Left lung (tissue), 10 donors: ENCODE results near the gene MRPS27. TPM values are rescaled to one million over a fixed set of nuclear protein-coding genes. Genes with fewer than 3 reads are reported as not detected.

Experiments used
- ATAC-seq: fragments of 200-7000 bp; cut with Tn5 transposase; one replicate; pipeline ENCODE4 v1.9.1; 2020; ENCODE audit warnings: moderate library complexity
- DNase-seq, 4 donors: peaks; one replicate each; pipeline ENCODE4 v3.0.0-alpha.2; 2013 to 2020
- H3K27ac ChIP-seq, 2 donors: fragments of 200-600 bp; sonication (generic) in 1 of 2; one replicate each; pipeline versions ENCODE4 v1.5.0 to v1.8.0; 2020 to 2021
- H3K27me3 ChIP-seq, 2 donors: fragments of 200-600 bp; sonication (generic) in 1 of 2; one replicate each; pipeline versions ENCODE4 v1.5.0 to v1.8.0; 2020 to 2021
- H3K36me3 ChIP-seq, 2 donors: fragments of 200-600 bp; sonication (generic) in 1 of 2; one replicate each; pipeline versions ENCODE4 v1.5.0 to v1.8.0; 2020 to 2021
- H3K4me1 ChIP-seq, 2 donors: fragments of 200-600 bp; one replicate each; pipeline ENCODE4 v1.8.0; 2021
- H3K4me3 ChIP-seq, 2 donors: fragments of 200-600 bp; sonication (generic) in 1 of 2; one replicate each; pipeline versions ENCODE4 v1.5.0 to v1.8.0; 2020 to 2021; ENCODE audit warnings: mild to moderate bottlenecking in 1 of 2
- H3K9me3 ChIP-seq, 2 donors: fragments of 200-600 bp; sonication (generic) in 1 of 2; one replicate each; pipeline versions ENCODE4 v1.5.0 to v1.8.0; 2020 to 2021
- intact Hi-C, 2 donors: fragments of 100-400 bp; cut with DNase I; formaldehyde crosslinking; loops; one replicate each; pipeline versions ENCODE4 v1.11.2 to v1.14.2; 2022
- polyA plus RNA-seq, 6 donors: library from polyadenylated mRNA; unstranded; fragments of 120-200 nt; gene quantifications; one replicate each; pipeline ENCODE4 v1.2.1, GENCODE V29; 2013; ENCODE audit not compliant: insufficient read length in 6 of 6
- total RNA-seq, 2 donors: library from RNA; stranded (reverse); fragmentation: NEBNext Ultra II Directional; extraction: Animal tissue kit (Norgen Biotek cat#: 25700); gene quantifications; one replicate each; pipeline ENCODE4 v1.2.1, GENCODE V29; 2021
- TF ChIP-seq, protein P1 (sequence below), 2 donors: fragments of 200-600 bp; sonication (generic) in 1 of 2; IDR thresholded peaks; one replicate each; pipeline versions ENCODE4 v1.5.0 to v1.8.0; 2021; ENCODE audit warnings: antibody characterized with exemption in 2 of 2
- donor health status: DM: no; HTN: yes; CAD: no.
- donor health status: DM: no; HTN: no; CAD: no.

Gene MRPS27
- total and polyA plus RNA-seq, 8 donors, result 44.1 to 79.8 (median 65.4) TPM

DNA sequence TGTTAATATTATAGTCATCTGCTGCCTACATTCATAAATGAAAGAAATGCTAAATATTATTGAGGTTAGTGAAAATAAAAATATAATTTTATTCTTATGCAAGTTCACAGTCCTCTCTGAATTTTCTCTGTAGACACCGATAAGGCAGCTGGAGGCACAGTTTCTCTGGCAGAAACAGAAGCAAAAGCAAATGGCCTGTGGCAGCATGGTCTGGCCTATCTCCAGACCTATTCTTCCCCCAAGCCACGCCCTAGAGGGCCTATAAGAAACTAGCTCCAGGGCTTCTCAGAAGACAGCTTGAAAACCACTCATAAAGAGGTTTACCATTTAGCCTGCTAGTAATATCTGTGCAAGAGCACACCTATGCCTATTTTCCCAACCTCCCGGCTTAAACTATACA lies 28.4 kb downstream of the MRPS27 start:
- H3K27ac ChIP-seq, result no peak overlapping the region
- peaks cover 0 to 43% of the 10 kb centered on the region in 2 donors for H3K36me3 ChIP-seq
- no peaks in the 10 kb centered on the region for H3K27me3 ChIP-seq
- H3K4me1 ChIP-seq, result peaks cover 0 to 5% of the 10 kb centered on the region in 2 donors
- ATAC-seq (no peak), DNase-seq (no peak)
- H3K4me3 ChIP-seq, result no peak overlapping the region
- TF ChIP-seq, protein P1, sequence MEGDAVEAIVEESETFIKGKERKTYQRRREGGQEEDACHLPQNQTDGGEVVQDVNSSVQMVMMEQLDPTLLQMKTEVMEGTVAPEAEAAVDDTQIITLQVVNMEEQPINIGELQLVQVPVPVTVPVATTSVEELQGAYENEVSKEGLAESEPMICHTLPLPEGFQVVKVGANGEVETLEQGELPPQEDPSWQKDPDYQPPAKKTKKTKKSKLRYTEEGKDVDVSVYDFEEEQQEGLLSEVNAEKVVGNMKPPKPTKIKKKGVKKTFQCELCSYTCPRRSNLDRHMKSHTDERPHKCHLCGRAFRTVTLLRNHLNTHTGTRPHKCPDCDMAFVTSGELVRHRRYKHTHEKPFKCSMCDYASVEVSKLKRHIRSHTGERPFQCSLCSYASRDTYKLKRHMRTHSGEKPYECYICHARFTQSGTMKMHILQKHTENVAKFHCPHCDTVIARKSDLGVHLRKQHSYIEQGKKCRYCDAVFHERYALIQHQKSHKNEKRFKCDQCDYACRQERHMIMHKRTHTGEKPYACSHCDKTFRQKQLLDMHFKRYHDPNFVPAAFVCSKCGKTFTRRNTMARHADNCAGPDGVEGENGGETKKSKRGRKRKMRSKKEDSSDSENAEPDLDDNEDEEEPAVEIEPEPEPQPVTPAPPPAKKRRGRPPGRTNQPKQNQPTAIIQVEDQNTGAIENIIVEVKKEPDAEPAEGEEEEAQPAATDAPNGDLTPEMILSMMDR (IDR thresholded peaks at IDR 0.05), result no peak
- H3K9me3 ChIP-seq, result no peaks in the 10 kb centered on the region
- intact Hi-C loops, result loop anchor here in 1 of 2 donors (10.0 kb wide), 1 partner anchor 147 kb away; no protein-coding TSS in a partner anchor

DNA sequence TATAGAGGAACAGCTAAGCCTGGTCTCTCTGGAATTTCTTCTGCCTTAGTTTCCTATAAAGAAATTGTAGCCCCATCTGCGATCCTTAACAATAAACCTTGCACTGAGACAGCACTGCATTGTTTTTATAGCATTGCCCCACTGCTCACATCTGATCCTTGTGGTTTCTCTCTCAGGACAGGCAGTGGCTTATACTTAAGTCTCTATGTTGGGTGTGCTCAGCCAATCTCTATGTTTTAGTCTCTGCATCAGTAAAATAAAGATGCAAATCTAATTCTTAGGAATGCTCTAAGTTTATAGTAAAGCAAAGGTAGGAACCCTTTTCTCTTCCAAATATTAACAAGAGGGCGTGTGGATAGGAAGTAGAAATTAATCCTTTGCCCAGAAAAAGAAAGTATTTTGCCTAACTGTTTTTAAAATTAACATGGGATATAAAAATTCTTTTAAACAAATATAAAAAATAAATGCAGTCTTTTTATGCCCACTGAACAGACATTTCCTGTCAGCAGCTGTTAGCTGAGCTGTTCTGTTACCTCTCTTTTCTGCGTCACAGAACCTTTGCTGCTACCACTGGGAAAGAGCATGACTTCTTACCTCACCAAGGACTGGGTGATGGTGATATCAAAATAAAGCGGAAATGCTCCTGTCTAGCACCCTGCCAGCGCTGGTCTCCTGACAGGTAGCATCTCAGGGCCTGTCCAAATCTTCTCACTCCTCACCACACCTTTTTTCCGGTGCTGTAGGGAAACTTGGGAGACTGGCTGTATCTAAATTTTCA lies 29.5 kb downstream of the MRPS27 start:
- Histone ChIP-seq H3K9me3 (no peaks in the 10 kb centered on the region), H3K4me3 (no peak overlapping the region), H3K27ac (no peak overlapping the region), H3K27me3 (no peaks in the 10 kb centered on the region), H3K4me1 (peaks cover 0 to 5% of the 10 kb centered on the region in 2 donors), H3K36me3 (peaks cover 0 to 35% of the 10 kb centered on the region in 2 donors)
- intact Hi-C loops, result loop anchor here in 1 of 2 donors (10.0 kb wide), 1 partner anchor 146 kb away; no protein-coding TSS in a partner anchor
- DNase-seq (no peak), ATAC-seq (no peak)
- TF ChIP-seq, protein P1 (IDR thresholded peaks at IDR 0.05), result no peak

- H3K27me3 ChIP-seq, result no peaks in the 10 kb centered on the region
- no peak for ATAC-seq
- H3K36me3 ChIP-seq, result peaks cover 0 to 30% of the 10 kb centered on the region in 2 donors
- H3K4me1 ChIP-seq, result peaks cover 0 to 5% of the 10 kb centered on the region in 2 donors
- no peaks in the 10 kb centered on the region for H3K9me3 ChIP-seq
- TF ChIP-seq, protein P1 (IDR thresholded peaks at IDR 0.05), result no peak
- DNase-seq, result no peak
- intact Hi-C loops, result no loop called here
- H3K27ac ChIP-seq, result no peak overlapping the region
- H3K4me3 ChIP-seq, result no peak overlapping the region
Measured at GRCh38 chr5:72288924-72289323, 31.1 kb downstream of the MRPS27 start.

DNA sequence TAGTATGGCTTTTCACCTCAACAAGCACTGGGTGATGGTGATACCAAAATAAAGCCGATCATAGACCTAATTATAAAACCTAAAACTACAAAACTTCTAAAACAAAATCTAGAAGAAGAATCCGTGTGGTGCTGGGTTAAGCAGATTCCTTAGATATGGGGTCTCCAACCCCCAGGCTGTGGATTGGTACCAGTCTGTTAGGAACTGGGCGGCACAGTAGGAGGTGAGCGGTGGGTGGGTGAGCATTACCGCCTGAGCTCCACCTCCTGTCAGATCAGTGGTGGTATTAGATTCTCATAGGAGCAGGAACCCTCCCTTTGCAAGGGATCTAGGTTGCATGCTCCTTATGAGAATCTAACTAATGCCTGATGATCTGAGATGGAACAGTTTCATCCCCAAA lies 33.2 kb downstream of the MRPS27 start:
- Histone ChIP-seq H3K9me3 (no peaks in the 10 kb centered on the region), H3K4me1 (peaks cover 0 to 6% of the 10 kb centered on the region in 2 donors), H3K4me3 (no peak overlapping the region), H3K27me3 (no peaks in the 10 kb centered on the region), H3K36me3 (peaks cover 0 to 21% of the 10 kb centered on the region in 2 donors), H3K27ac (no peak overlapping the region)
- ATAC-seq (no peak), DNase-seq (no peak)
- intact Hi-C loops, result no loop called here
- TF ChIP-seq, protein P1 (IDR thresholded peaks at IDR 0.05), result no peak

GRCh38 chr5:72285424-72285821 lies 34.6 kb downstream of the MRPS27 start:
- intact Hi-C loops, result no loop called here
- no peak overlapping the region for H3K27ac ChIP-seq

More at GRCh38 chr5:72285424-72285821, 34.6 kb downstream of the MRPS27 start:
- ATAC-seq (no peak), DNase-seq (no peak)
- Histone ChIP-seq H3K27me3 (no peaks in the 10 kb centered on the region), H3K36me3 (peaks cover 0 to 17% of the 10 kb centered on the region in 2 donors), H3K4me1 (peaks cover 0 to 6% of the 10 kb centered on the region in 2 donors), H3K4me3 (no peak overlapping the region), H3K9me3 (no peaks in the 10 kb centered on the region)
- TF ChIP-seq, protein P1 (IDR thresholded peaks at IDR 0.05), result no peak
